ENCODE data around the gene HOXD10.

The HOXD10 gene

GRCh38 chr2:176099728-176100546 is 16.6 kb upstream of the HOXD10 start, which contains the start of gene HOXD12:
Gene HOXD12, plus strand, starts transcription at chr2:176099795. Its CDS starts 7 bp downstream, at chr2:176099802.
- H3K4me3 ChIP-seq (ENCODE audit: low read length): no peak within 1 kb of the TSS
- DNase-seq (ENCODE audit: low read depth): no peak
- TF ChIP-seq, protein P1, sequence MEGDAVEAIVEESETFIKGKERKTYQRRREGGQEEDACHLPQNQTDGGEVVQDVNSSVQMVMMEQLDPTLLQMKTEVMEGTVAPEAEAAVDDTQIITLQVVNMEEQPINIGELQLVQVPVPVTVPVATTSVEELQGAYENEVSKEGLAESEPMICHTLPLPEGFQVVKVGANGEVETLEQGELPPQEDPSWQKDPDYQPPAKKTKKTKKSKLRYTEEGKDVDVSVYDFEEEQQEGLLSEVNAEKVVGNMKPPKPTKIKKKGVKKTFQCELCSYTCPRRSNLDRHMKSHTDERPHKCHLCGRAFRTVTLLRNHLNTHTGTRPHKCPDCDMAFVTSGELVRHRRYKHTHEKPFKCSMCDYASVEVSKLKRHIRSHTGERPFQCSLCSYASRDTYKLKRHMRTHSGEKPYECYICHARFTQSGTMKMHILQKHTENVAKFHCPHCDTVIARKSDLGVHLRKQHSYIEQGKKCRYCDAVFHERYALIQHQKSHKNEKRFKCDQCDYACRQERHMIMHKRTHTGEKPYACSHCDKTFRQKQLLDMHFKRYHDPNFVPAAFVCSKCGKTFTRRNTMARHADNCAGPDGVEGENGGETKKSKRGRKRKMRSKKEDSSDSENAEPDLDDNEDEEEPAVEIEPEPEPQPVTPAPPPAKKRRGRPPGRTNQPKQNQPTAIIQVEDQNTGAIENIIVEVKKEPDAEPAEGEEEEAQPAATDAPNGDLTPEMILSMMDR (IDR thresholded peaks at IDR 0.05; ENCODE audit: insufficient read depth, low read depth, low read length, missing control alignments): no peak

DNA sequence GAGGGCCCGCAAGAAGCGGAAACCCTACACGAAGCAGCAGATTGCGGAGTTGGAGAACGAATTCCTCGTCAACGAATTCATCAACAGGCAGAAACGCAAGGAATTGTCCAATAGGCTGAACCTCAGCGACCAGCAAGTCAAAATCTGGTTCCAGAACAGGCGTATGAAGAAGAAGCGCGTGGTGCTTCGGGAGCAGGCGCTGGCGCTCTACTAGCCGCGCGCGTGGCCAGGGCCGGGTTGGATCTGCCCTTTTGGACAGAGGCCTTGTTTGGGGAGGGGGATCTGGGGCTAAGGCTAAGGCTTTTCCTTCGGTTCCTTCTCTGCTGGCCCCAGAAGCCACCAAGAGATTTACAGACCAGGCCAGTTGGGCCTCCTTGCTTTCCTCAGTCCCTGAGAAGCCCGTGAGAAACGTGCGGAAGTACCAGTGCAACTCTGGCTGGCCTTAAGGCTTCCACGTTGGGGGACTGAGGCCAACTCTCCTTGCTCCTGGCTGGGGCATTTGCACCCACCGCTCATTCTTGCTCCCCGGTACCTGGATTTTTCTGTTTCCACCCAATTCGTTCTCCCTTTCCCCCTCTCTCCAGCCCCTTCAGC is 15.9 kb upstream of the HOXD10 start:
- TF ChIP-seq, protein P1 (IDR thresholded peaks at IDR 0.05; ENCODE audit: insufficient read depth, low read depth, low read length, missing control alignments): no peak
- no peak overlapping the region for H3K4me3 ChIP-seq (ENCODE audit: low read length)
- DNase-seq (ENCODE audit: low read depth): no peak

DNA sequence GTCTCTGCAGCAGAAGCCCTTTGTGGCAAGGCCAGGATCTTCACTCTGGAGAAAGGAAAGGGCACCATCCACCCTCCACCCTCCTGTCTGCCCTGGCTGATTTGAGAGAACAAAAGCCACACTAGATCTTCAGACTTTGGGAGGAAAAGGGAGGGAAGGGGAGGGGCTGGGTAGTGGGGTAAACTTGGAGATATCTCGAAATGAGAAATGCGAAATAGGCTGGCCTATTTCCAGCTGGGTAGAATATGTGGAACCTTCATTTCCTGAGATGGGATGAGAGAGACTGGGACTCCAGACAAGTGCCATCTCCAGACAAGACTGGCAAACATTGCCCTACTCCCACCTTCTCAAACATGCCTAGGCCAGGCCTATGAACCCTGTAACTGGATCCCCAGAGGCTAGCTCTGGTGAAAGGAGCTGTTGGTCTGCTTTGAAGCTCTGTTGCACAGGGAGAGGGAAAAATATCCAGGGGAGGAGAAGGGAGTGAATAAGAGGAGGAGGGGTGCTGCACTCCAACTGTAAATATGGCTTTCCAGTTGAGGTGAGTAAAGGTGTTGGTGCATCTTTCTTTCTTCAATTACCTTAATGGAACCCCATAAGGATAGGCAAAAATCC is 15.3 kb upstream of the HOXD10 start:
- TF ChIP-seq, protein P1 (IDR thresholded peaks at IDR 0.05; ENCODE audit: insufficient read depth, low read depth, low read length, missing control alignments): no peak
- DNase-seq (ENCODE audit: low read depth): no peak

DNA sequence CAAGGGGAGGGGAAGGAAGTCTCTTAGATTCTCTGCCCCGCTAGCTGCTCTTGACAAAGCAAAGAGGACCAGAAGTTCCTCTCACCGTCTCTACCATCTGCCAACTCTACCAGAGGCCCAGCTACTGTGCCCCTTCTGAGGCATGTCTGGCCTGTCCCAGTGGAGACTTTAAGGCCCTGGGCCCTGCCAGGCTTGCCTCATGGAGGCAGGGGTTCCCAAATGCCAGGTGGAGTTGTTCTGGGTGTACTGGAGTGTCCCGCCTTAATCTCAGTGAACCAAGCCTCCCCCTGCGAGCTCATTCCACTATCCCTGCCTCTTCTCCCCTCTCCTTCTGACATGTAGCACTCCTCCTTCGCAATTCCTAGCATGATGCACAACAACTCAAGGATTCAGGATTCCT is 14.7 kb upstream of the HOXD10 start:
- TF ChIP-seq, protein P1 (IDR thresholded peaks at IDR 0.05; ENCODE audit: insufficient read depth, low read depth, low read length, missing control alignments): no peak
- no peak overlapping the region for H3K4me3 ChIP-seq (ENCODE audit: low read length)
- DNase-seq (ENCODE audit: low read depth): no peak

More for the DNA sequence above, 15.3 kb upstream of the HOXD10 start:
- H3K4me3 ChIP-seq (ENCODE audit: low read length): no peak overlapping the region

DNA sequence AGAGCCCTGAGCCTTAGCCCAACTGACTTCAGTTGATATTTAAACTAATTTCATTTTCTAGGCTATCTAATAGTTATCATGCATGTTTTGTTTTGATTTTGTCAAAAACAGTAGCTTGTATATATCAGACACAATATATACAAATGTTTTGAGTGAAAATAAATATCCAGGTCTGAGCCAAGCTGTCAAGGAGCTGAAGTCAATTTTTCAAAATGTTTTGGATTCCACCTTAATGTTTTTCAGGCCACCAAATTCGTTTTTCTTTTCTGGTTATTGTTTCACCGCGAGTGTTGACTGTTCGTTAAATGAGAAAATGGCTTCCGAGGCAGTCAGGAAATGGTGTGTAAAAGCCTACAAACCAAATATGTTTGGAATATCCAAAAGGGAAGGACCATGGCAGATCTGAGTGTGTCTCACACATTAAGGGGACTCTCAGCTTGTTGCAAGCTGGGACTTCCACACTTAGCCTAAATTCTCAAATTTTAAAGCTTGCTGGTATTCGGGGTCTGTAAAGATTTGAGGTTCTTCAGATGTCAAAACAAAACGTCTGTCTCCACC is 14.2 kb upstream of the HOXD10 start:
- TF ChIP-seq, protein P1 (IDR thresholded peaks at IDR 0.05; ENCODE audit: insufficient read depth, low read depth, low read length, missing control alignments): no peak
- H3K4me3 ChIP-seq (ENCODE audit: low read length): no peak overlapping the region
- DNase-seq (ENCODE audit: low read depth): no peak

GRCh38 chr2:176103194-176103593 is 13.4 kb upstream of the HOXD10 start:
- H3K4me3 ChIP-seq (ENCODE audit: low read length): no peak overlapping the region
- DNase-seq (ENCODE audit: low read depth): no peak
- TF ChIP-seq, protein P1 (IDR thresholded peaks at IDR 0.05; ENCODE audit: insufficient read depth, low read depth, low read length, missing control alignments): no peak

Measured in epithelial cell of esophagus (primary cell).